ENCODE data around the gene MICALL2.
A peak's percentile ranks its signal among the peaks of the same experiment; 100 is the strongest.
"Not testable (repeated sequence)": the region's sequence is repeated elsewhere in the genome, so short reads cannot be mapped to it uniquely, and the experiment has no call there.

MICALL2 gene

DNA sequence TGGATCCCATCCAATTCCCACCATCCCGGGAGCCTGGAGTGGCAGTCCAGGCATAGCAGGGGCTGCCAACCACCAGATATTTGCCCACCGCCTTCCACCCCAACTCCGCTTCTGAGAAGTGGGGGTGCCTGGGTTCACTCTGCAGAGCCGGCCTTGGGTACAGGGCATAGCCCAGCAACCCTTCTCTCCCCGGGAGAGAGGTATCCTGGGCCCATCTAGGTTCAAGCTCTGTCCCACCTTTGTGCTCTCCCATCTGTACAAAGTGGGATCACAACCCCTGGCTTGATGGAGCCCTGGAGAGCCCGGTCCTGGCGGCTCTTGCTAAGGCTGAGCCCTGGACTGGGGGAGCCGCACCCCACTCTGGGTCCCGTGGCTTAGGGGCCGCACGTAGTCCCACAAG lies 12.2 kb downstream of the MICALL2 start:
- DNase-seq: no peak

- no peak for DNase-seq
Measured at GRCh38 chr7:1446620-1447032, 12.6 kb downstream of the MICALL2 start.

DNA sequence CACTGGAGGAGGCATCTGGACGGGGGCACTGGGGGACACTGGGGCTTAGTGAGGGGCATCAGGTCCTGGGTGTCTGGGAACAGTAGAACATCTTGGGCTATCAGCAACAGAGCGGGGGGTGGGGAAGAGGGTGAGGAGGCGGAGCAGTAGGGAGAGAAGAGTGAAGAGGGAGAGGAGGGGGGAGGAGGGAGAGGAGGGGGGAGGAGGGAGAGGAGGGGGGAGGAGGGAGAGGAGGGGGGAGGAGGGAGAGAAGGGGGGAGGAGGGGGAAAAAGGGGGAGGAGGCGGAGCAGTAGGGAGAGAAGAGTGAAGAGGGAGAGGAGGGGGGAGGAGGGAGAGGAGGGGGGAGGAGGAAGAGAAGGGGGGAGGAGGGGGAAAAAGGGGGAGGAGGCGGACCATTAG lies 13.2 kb downstream of the MICALL2 start:
- not testable (repeated sequence) for DNase-seq

- no peak for DNase-seq
Measured at GRCh38 chr7:1445341-1445740, 13.9 kb downstream of the MICALL2 start.

DNA sequence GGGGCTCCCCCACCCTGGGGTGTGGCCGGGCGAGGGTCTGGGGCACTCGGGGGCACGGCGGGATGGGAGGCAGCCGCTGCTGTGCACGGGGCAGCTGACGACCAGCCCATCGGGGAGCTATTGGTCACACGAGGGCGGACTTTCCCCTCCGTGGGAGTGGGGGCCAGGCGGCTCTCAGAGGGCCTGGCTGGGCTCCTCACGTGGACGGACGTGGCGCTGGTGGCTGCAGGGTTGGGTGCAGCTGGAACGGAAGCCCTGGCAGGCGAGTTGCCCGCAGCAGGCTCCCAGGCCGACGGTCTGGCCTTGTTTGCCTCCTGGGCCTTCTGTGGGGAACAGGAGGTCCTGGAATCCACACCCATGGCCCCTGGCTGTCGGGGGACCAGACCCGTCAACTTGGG lies 14.3 kb downstream of the MICALL2 start:
- no peak for DNase-seq

DNA sequence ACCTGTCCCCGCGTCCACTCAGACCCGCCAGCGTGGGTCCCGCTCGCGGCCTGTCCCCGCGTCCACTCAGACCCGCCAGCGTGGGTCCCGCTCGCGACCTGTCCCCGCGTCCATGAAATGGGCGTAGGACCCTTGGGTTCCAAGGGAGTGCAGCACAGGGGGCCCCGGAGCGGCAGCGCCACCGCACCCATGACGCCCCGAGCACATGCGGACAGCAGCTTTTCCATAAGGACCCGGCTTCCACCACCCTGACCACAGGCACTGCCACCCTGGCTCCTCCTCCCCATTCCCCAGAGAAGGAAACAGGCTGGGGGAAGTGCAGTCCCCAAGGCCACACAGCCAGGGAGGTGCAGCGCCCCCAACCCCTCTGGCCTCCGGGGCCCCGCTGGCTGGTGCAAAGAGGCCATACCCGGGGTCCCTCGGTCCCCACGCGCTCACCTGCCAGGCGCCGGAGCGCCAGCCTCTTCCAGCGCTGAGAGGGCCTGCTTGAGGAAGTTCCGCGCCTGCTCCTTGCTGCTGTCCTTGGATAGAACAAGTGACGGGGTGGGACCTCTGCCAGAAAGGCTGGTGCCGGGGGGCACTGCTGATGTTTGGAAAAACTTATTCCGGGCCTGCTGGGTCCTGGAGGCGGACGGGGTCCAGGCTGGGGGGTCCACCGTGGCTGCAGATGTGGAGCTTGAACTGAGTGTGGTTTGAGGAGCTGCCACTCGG lies 14.9 kb downstream of the MICALL2 start:
- DNase-seq: no peak

- DNase-seq: not testable (repeated sequence)
Measured at GRCh38 chr7:1443587-1444200, 15.6 kb downstream of the MICALL2 start.

DNA sequence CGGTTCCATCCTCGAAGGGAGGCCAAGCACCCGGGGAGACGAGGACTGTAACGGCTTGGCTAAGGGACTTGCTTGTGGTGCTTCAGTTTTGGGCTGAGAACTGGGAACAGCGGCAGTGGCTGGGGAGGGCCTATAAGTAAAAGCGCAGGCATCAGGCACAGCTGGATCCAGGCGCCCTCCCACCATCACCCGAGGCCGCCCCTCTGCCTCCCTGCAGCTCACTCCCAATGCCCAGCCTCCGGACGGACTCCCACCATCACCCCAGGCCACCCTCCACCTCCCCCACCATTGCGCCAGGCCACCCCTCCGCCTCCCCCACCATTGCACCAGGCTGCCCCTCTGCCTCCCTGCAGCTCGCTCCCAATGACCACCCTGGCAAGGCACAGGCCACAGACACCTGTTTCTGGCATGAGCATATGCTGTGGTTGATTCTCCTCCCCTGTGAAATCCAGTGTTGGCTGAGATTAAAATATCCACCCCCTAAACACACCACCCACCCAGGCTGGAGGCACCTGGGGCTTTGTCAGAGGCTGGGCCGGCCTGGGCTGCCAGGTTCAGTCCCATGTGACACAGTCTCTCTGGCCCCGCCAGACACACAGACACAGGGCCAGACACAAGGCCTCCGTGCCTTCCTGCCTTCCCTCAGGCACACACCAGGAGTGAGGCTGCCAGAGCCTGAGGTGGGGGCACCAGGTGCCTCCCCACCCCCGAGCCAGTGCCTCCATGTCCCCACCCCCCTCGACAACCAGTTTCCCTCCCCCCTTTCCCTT lies 16.7 kb downstream of the MICALL2 start:
- DNase-seq: no peak

DNA sequence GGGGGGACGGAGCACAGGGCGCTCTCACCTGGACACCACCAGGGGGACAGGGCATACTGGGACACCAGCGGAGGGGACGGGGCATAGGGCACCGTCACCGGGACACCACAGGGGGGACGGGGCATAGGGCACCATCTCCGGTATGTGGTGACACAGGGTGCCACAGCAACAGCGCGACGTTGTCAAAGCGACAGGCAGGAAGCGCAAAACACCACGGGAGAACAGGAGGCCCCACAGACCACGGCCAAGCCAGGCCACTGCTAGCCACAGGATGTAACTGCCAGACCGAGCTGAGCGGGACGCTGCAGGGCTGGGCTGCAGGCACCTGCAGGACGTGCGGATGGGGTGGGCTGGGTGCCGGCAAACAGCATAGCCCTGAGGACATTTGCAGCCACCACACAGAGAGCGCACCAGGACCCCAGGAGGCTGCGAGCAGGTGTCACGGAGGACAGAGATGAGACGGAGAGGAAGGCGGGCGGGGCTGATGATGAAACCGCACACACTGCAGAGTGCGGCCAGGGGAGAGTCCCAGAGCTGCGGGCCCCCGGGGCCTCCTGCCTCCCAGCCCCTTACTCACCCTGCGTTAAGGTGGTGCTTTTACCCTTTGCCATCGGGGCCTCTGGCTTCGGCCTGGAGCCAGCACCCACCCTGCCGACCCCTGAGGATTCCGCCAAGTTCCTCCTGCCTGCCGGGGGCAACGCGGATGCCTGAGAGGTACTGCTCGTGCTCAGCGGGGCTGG lies 17.5 kb downstream of the MICALL2 start:
- no peak for DNase-seq

GRCh38 chr7:1440620-1441019 lies 18.6 kb downstream of the MICALL2 start:
- no peak for DNase-seq

DNA sequence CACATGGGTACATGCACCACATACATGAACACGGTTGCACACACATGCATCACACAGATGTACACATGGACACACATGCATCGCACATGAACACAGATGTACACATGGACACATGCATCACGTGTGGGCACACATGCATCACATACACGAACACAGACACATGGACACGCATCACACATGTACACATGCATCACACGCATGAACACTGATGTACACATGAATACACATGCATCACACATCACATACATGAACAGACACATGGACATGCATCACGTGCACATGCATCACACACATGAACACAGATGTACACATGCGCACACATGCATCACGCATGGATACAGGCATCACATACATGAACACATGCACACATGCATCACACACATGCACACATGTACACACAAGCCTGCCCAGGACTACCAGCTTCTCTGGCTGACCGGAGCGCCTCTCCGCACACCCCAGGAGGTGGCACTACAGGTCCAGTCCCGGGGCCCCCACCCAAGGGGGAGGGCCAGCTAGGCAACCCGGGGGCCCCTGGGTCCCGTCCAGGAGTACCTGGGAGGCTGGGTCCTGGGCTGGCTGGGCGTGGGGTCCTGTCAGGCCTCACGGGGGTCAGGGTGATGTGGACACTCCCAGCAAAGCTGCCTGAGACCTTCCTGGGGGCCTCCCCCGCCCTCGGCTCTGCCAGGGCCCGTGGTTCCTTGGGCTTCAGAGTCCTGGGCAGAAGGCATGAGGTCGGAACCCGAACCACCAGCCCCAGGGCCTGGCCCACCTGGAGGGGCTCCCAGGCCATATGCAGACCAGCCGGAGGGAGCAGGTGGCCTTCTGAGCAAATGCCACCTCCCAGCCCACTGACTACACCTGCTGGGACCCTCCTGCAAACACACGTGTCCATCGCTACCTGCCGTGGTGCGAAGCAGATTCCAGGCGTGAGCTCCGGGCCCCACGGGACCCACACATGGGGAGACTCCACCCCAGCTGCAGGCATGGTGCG lies 19.6 kb downstream of the MICALL2 start:
- DNase-seq: no peak

DNA sequence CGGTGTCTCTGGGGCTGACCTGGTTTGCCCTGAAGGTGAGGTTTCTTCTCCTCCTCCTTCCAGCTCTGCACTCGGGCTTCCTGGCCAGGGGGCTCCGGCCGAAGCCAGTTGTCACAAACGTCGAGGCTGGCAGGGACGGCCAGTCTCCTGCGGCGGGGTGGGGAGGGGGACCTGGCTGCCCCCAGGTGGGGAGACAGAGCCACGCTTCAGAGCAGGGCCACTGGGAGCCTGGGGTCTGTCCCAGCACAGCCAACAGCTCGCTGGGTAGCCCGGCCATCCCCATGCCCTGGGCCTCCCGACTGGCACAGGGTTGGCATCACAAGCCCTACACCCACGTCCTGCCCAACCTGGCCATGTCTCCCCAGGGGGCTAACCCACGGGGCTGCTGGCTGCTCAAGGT lies 20.4 kb downstream of the MICALL2 start:
- no peak for DNase-seq

- no peak for DNase-seq
Measured at GRCh38 chr7:1438208-1438607, 21.1 kb downstream of the MICALL2 start.

- no peak for DNase-seq
Measured at GRCh38 chr7:1437155-1437880, 22.0 kb downstream of the MICALL2 start.

GRCh38 chr7:1436608-1437007 lies 22.7 kb downstream of the MICALL2 start:
- no peak for DNase-seq

- no peak for DNase-seq
Measured at GRCh38 chr7:1434891-1435670, 24.2 kb downstream of the MICALL2 start.

DNA sequence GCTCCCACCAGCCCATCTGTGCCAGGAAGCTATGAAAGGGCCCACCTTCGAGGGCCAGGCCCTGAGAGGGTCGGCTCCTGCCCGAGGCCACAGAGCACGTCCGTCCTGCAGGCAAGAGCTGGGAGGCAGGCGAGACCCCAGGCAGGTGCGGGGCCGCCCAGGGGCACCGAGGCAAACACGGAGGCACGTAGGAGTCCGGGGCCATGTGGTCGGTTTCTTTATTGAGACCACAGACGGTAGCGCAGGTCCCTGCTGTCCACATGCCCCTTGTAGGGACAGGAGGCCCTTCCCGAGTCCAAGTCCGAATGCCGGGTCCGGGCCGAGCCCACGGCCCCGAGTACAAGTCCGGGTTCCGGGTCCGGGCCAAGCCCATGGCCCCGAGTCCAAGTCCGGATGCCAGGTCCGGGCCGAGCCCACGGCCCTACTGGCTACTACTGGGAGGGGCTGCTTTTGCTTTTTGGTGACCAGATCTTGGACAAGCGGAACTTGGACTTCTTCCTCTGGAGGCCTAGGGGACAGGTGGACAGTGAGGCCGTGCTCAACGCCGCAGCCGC lies 25.0 kb downstream of the MICALL2 start:
- DNase-seq: no peak

GRCh38 chr7:1433128-1433920 lies 25.9 kb downstream of the MICALL2 start:
- no peak for DNase-seq

DNA sequence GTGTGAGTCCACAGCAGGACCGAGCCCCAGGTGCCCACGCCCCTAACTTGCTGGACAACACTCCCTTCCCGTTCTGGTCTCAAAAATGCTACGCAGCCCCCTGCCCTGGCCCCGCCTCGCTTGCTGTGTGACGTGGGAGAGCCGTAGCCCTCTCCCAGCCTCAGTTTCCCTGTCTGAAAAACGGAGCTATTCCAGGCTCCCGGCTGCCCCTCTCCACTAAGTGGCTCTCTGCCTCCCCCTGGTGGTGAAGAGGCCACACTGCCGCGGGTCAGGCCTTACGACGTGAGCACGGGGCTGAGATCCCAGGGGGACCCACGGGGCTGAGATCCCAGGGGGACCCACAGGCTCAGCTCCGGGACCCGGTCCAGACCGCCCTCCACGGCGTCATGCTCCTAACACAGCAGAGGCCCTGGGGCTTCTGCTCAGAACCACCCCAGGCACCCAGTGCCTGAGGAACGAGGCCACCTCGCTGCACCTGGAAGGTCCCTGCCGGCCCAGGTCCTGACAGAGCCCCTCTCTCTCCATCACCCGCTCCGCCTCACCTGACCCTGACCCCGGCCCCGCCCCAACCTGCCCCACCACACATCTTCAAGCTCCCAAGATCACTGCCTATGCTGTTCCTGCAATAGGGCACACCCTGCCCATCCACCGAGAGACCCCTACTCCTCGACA lies 26.7 kb downstream of the MICALL2 start:
- DNase-seq: peak; percentile 4

Data from NCI-H2227 treated with DMSO at 0.1 percent for 48 hours (cell line).